ENCODE data around the gene FAM149A. TPM values are rescaled to one million over a fixed set of nuclear protein-coding genes. Genes with fewer than 3 reads are reported as not detected.

The FAM149A gene
- total and polyA plus RNA-seq, 2 experiments from 2014 or later = 6.9 to 7.0 TPM

DNA sequence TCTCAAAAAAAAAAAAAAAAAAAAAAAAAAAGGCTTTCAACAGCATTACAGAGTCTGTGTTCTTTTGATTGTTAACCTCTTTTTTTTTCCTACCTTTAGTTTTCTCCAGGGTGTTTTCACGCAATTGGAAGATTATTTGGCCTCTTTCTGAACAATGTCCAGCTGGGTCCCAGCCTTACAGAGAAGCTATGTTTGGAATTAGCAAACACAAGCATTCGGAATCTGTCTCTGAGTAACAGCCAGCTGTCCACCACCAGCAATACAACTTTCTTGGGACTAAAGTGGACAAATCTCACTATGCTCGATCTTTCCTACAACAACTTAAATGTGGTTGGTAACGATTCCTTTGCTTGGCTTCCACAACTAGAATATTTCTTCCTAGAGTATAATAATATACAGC lies 22.3 kb upstream of the FAM149A start:
- no peak overlapping the region for H2AFZ ChIP-seq
- no peak for DNase-seq (ENCODE audit: low spot score)
- H3K9me3 ChIP-seq (ENCODE audit: low read depth) = no peaks in the 10 kb centered on the region
- no peak overlapping the region for H3K27ac ChIP-seq
- H3K27me3 ChIP-seq = no peaks in the 10 kb centered on the region
- no peaks in the 10 kb centered on the region for H3K4me1 ChIP-seq (ENCODE audit: insufficient read depth)
- no peaks in the 10 kb centered on the region for H3K36me3 ChIP-seq (replicated peaks; ENCODE audit: insufficient read depth, low read depth)
- H3K79me2 ChIP-seq = no peaks in the 10 kb centered on the region
- no peaks in the 10 kb centered on the region for H4K20me1 ChIP-seq (ENCODE audit: insufficient read depth, poor library complexity, severe bottlenecking)
- H3K4me2 ChIP-seq = no peak overlapping the region
- H3K4me3 ChIP-seq = no peak overlapping the region
- no peak for TF ChIP-seq EZH2phosphoT487 (IDR thresholded peaks at IDR 0.05; ENCODE audit: low read depth, severe bottlenecking, unreplicated experiment)
- TF ChIP-seq EZH2 (IDR thresholded peaks at IDR 0.05; ENCODE audit: borderline replicate concordance) = no peak
- TF ChIP-seq CTCF (IDR thresholded peaks at IDR 0.05; ENCODE audit: poor library complexity) = no peak
- H3K9me2 ChIP-seq (replicated peaks; ENCODE audit: insufficient read depth) = no peaks in the 10 kb centered on the region
- WGBS (ENCODE audit: low lambda C conversion rate, missing lambda C conversion rate) = 82% methylated on average over 4 of the region's 4 CpGs

GRCh38 chr4:186088523-186088922 lies 16.0 kb upstream of the FAM149A start:
- no peaks in the 10 kb centered on the region for H3K36me3 ChIP-seq (replicated peaks; ENCODE audit: insufficient read depth, low read depth)
- H3K27me3 ChIP-seq = no peaks in the 10 kb centered on the region
- no peaks in the 10 kb centered on the region for H3K9me3 ChIP-seq (ENCODE audit: low read depth)
- no peaks in the 10 kb centered on the region for H3K79me2 ChIP-seq
- H3K4me2 ChIP-seq = no peak overlapping the region
- H3K9me2 ChIP-seq (replicated peaks; ENCODE audit: insufficient read depth) = no peaks in the 10 kb centered on the region
- H4K20me1 ChIP-seq (ENCODE audit: insufficient read depth, poor library complexity, severe bottlenecking) = no peaks in the 10 kb centered on the region
- no peaks in the 10 kb centered on the region for H3K4me1 ChIP-seq (ENCODE audit: insufficient read depth)
- TF ChIP-seq EZH2 (IDR thresholded peaks at IDR 0.05; ENCODE audit: borderline replicate concordance) = no peak
- TF ChIP-seq CTCF (IDR thresholded peaks at IDR 0.05; ENCODE audit: poor library complexity) = no peak
- TF ChIP-seq EZH2phosphoT487 (IDR thresholded peaks at IDR 0.05; ENCODE audit: low read depth, severe bottlenecking, unreplicated experiment) = no peak
- no peak overlapping the region for H2AFZ ChIP-seq
- DNase-seq (ENCODE audit: low spot score) = no peak
- no peak overlapping the region for H3K4me3 ChIP-seq
- no peak overlapping the region for H3K27ac ChIP-seq

GRCh38 chr4:186092296-186092695 lies 12.2 kb upstream of the FAM149A start:
- WGBS (ENCODE audit: low lambda C conversion rate, missing lambda C conversion rate) = 95% methylated on average over 15 of the region's 17 CpGs
- no peaks in the 10 kb centered on the region for H3K36me3 ChIP-seq (replicated peaks; ENCODE audit: insufficient read depth, low read depth)
- TF ChIP-seq EZH2 (IDR thresholded peaks at IDR 0.05; ENCODE audit: borderline replicate concordance) = no peak
- no peak for TF ChIP-seq CTCF (IDR thresholded peaks at IDR 0.05; ENCODE audit: poor library complexity)
- no peak for TF ChIP-seq EZH2phosphoT487 (IDR thresholded peaks at IDR 0.05; ENCODE audit: low read depth, severe bottlenecking, unreplicated experiment)

GRCh38 chr4:186095406-186095805 lies 9.1 kb upstream of the FAM149A start:
- no peaks in the 10 kb centered on the region for H3K9me3 ChIP-seq (ENCODE audit: low read depth)
- no peak overlapping the region for H3K4me3 ChIP-seq
- 83% methylated on average over 13 of the region's 13 CpGs for WGBS (ENCODE audit: low lambda C conversion rate, missing lambda C conversion rate)
- H3K4me1 ChIP-seq (ENCODE audit: insufficient read depth) = no peaks in the 10 kb centered on the region
- no peak overlapping the region for H3K4me2 ChIP-seq
- H3K79me2 ChIP-seq = no peaks in the 10 kb centered on the region
- TF ChIP-seq EZH2 (IDR thresholded peaks at IDR 0.05; ENCODE audit: borderline replicate concordance) (no peak), CTCF (IDR thresholded peaks at IDR 0.05; ENCODE audit: poor library complexity) (no peak), EZH2phosphoT487 (IDR thresholded peaks at IDR 0.05; ENCODE audit: low read depth, severe bottlenecking, unreplicated experiment) (no peak)
- no peak overlapping the region for H3K27ac ChIP-seq
- H2AFZ ChIP-seq = no peak overlapping the region
- no peaks in the 10 kb centered on the region for H3K9me2 ChIP-seq (replicated peaks; ENCODE audit: insufficient read depth)
- no peaks in the 10 kb centered on the region for H3K36me3 ChIP-seq (replicated peaks; ENCODE audit: insufficient read depth, low read depth)
- no peaks in the 10 kb centered on the region for H3K27me3 ChIP-seq
- no peaks in the 10 kb centered on the region for H4K20me1 ChIP-seq (ENCODE audit: insufficient read depth, poor library complexity, severe bottlenecking)
- DNase-seq (ENCODE audit: low spot score) = no peak

More at GRCh38 chr4:186092296-186092695, 12.2 kb upstream of the FAM149A start:
- Histone ChIP-seq H3K27me3 (no peaks in the 10 kb centered on the region), H2AFZ (no peak overlapping the region), H3K9me3 (ENCODE audit: low read depth) (no peaks in the 10 kb centered on the region), H3K4me3 (no peak overlapping the region), H3K79me2 (no peaks in the 10 kb centered on the region), H3K9me2 (replicated peaks; ENCODE audit: insufficient read depth) (no peaks in the 10 kb centered on the region), H3K4me1 (ENCODE audit: insufficient read depth) (no peaks in the 10 kb centered on the region), H4K20me1 (ENCODE audit: insufficient read depth, poor library complexity, severe bottlenecking) (no peaks in the 10 kb centered on the region), H3K27ac (no peak overlapping the region), H3K4me2 (no peak overlapping the region)
- DNase-seq (ENCODE audit: low spot score) = no peak

Data from hepatocyte (in vitro differentiated cells).